C1 segment of cervical spinal cord (tissue), 14 donors: ENCODE data around the gene GYS1.

ENCODE experiments used
- DNase-seq, 14 donors: peaks; one replicate each; lab custom pipeline; 2025; lab: John Stamatoyannopoulos, UW

GYS1 gene

DNA sequence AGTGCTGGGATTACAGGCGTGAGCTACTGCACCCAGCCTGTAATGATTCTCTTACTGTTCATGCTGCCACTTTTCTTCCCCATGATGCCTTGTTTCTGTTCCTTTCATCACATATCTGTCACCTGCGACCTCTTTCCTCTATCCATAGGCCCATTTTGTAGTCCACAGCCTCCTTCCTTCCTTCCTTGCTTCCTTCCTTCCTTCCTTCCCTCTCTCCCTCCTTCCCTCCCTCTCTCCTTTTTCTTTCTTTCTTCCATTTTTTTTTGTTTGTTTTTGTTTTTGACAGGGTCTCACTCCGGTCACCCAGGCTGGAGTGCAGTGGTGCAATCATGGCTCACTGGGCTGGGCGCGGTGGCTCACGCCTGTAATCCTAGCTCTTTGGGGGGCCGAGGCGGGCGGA, 4.2 kb downstream of the GYS1 start:
- DNase-seq, result no peak

DNA sequence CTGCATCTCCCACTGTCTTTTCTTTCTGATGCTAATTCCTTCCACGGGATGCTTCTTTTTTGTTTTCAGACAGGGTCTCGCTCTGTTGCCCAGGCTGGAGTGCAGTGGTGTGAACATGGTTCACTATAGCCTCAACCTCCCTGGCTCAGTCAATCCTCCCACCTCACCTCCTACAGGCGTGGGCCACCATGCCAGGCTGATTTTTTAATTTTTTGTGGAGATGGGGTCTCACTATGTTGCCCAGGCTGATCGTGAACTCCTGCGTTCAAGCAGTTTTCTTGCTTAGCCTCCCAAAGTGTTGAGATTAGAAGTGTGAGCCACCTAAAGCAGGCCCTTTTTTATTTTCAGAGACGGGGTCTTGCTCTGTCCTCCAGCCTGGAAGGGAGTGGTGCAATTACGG, 4.8 kb downstream of the GYS1 start:
- DNase-seq, result no peak

DNA sequence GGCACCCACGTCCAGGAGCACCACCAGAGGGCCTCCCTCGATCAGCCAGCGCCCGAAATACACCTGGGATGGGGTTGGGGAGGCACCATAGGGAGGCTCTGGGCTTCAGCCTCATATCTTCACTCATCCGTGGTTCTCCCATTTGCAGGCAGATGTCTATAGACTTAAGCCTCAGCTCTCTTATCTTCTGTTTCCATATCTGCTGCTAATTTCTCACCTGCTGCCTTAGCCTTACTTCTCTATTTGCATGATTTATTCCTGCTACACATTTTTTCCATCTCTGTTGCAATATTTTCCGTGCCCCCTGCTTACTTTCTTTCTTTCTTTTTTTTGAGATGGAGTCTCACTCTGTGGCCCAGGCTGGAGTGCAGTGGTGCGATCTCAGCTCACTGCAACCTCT, 5.8 kb downstream of the GYS1 start:
- no peak for DNase-seq

DNA sequence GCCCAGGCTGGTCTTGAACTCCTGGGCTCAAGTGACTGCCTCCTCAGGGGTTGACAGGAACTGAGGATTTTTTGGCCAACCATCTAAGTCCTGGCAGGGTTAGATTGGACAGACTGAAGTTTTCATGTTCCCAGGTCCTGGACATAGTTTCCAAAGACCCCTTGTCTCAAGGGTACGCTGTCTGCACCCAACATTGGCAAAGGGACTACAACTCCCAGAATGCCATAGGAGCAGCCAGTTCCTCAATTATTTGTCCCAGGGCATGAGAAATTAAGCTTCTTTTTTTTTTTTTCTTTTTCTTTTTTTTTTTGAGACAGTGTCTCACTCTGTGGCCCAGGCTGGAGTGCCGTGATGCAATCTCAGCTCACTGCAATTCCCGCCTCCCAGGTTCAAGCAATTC, 6.9 kb downstream of the GYS1 start:
- DNase-seq, result no peak

DNA sequence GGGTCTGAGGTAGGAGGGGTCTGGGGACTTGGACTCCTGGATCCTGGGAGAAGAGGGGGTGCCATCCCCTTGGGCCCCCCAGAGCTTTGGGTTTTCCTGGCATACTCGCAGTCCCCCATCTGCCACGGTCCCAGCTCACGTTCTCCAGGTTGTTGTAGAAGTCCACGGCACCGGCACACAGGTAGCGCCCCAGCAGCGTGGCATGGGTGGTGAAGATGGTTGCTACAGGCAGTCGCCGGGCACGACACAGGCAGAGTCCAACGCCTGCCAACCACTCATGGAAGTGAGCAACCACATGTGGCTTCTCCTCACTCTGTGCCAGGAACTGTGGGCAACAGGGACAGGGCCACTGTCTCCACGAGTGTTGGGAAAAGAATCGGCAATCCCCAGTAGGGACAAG, 7.4 kb downstream of the GYS1 start:
- no peak for DNase-seq

DNA sequence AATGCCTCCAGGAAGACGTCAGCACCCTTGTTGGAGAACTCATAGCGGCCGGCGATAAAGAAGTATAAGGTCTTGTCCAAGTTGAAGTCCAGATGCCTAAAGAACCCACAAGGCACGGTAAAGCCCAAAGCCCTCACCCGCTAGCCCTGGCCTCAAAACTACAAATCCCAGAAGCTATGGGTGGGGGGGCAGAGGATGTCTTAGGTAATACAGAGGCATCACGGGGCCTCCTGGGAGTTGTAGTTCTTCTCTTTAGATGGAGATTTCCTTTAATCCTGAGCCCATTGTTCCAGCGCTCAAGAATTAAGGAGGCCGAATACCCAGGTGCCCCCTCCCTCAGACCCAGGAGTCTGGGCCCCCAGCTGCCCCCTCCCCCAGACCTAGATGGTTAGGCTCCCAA, 10.8 kb downstream of the GYS1 start:
- DNase-seq, result no peak

DNA sequence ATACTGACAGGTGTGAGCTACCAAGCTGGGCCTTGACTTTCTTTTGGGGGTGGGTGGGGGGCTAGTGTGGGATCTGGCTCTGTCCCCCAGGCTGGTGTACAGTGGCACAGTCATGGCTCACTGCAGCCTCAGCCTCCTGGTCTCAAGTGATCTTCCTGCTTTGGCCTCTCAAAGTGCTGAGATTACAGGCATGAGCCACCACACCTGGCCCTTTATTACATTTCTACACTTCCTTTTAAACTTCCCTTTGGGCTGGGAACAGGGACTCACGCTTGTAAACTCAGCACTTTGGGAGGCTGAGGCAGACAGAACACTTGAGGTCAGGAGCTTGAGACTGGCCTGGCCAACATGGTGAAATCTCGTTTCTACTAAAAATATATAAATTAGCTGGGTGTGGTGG, 16.0 kb downstream of the GYS1 start:
- no peak for DNase-seq

DNA sequence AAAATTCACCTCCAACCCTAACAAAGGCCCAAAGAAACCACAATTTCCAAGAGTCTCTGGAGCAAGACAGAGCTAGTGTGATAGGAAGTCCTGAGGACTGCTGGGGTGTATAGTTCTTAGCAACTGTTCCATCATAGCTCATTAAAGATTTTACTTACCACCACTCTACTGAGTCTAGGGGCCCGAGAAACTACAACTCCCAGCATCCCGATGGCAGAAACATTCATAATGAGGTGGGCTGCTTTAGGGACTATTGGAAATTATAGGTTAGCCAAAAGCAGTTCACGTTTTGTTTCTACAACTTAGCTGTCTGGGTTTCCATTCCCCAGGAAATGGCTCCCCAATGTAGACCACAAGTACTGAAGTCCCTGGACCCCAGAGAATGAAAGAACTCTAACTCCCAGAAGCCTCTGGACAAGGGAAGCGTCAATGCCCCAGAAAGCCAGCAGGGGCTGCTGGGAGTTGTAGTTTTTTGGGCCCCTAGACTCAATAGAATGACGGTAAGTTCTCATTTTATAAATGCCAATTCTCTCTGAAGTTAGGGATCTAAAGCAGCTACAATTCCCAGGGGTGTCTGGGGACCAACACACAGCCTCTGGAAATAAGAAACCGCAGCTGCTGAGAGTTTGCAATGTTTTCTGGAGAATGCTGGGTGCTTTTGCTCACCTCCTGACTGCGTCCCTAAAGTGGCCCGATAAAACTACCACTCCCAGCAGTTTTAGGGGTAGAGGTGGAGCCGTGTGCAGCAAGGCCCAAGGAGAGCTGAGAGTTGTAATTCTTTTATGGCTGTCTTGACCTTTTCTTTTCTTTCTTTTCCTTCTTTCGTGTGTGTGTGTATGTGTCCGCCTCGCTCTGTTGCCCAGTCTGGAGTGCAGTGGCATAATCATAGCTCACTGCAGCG, 16.9 kb downstream of the GYS1 start:
- DNase-seq, result peak in 2 of 14 donors; percentile 4 to 52

DNA sequence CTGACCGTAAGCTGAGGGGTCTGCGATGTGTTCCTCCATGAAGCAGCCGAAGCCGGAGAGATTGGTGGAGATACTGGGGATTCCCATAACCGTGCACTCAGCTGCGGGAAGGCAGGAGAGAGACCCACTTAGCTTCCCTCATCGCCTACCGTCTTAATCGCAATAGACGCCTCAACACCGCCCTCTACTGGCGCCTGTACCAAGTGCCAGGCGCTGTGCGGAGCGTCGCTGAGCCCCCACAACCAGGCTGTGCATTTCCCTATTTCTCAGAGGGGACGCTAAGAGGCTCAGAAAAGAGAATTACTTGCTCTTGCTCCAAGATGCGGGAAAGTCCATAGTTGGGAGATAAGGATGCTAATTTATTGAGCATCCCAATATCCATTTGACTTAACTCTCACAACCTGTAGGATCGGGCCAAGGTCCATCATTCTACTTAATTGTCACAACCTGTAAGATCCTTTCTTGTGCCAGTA, 22.1 kb downstream of the GYS1 start:
- peak in 10 of 14 donors; percentile 19 to 71 (median 44) for DNase-seq

DNA sequence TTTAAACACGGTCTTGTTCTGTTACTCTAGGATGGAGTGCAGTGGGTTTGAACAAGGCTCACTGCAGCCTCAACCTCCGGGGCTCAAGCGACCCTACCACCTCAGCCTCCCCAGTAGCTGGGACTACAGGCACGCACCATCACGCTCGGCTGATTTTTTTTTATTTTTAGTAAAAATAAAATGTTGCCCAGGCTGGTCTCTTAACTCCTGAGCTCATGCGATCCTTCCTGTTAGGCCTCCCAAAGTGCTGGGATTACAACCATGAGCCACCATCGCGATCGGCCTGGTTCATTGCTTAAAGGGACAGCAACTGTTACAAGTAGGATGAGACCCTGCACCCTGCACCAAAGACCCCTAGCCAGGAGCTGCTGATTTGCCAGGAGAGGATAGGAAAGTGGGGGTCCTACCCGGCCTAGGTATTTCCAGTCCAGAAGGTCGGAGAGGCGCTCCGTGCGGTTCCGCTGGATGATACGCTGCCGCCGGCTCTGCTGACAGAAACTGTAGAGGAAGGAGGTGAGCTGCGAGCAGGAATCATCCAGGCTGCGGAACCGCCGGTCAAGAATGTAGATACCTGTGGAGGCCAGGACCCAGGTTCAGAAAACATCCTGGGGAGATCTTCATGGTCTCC, 22.9 kb downstream of the GYS1 start:
- no peak for DNase-seq

DNA sequence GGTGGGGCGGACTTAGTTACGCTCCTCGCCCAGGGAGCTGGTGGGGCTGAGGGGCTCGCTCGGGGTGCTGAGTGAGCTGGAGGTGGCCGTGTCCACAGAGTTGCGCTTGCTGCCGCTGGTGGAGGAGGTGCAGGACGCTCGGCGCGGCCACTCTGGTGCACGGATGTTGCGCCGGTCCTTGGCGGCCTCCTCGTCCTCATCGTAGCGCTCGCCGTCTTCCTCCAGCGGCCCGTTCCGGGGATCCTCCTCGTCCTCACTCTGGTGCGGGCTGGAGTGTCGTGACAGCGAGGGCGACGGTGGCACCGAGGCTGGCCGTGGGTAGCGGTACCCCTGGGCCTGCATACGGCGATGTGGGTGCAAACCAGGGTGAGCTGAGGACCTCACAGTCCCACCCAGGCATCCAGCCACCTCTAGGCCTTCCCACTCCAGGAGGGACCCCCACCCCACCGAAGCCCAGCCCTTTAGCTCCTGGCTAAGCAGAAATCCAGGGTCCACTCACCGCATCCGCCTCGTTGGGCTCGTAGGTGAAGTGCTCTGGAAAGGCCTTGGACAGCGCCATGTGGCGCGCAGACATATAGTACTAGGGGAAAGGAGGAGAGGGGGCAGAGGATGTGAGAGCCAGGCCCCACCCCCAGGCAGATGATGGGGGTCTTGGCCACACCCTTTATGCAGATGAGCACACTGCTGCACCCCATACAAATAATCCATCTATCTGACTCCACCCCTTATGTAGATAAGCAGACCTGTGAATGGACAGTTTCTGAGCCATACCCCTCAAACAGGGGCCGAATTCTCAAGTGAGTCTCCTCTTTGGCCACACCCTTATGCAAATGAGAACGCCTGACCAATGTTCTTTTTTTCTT, 23.6 kb downstream of the GYS1 start:
- no peak for DNase-seq

DNA sequence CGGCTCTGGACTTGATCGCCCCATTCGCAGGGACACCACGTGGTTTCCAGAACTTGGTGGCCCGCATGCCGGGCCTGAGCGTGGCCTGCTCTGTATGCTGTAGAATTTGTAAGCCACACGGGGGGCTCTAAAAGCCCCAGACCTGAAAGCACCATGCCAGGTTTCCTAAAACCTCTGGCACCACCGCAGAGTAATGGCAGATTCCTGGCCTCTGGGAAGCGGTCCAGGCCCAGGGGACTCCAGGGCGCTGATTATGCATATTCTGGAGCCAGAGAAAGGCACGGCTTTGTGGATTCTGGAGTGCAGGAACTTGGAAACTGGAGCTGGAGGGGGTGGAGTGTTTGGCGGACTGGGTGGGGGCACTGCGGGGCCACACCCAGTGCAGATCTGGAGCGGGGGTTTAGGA, 24.3 kb downstream of the GYS1 start:
- DNase-seq, result peak in 1 of 14 donors; percentile 12

DNA sequence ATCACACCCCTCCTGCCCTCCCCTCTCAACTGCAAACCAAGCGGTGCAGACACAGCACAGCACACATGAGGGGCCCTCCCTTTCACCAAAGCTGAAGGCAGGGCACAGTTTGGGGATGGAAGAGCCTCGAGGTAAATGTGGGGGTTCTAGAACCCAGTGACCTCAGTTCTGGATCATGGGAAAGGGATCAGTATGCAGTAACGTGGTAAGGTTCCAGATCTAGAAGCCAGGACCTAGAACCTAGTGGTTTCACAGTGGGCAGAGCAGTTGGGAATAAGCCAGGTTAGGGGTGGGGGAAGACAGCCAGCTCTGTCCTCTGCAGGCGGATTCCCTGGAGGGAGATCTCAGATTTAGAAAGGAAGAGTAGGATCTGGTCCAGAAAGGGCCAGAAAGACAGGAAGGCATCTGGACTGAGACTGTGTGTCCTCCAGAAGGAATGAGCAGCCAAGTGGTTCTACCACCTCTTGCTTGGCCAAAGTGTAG, 24.9 kb downstream of the GYS1 start:
- no peak for DNase-seq

DNA sequence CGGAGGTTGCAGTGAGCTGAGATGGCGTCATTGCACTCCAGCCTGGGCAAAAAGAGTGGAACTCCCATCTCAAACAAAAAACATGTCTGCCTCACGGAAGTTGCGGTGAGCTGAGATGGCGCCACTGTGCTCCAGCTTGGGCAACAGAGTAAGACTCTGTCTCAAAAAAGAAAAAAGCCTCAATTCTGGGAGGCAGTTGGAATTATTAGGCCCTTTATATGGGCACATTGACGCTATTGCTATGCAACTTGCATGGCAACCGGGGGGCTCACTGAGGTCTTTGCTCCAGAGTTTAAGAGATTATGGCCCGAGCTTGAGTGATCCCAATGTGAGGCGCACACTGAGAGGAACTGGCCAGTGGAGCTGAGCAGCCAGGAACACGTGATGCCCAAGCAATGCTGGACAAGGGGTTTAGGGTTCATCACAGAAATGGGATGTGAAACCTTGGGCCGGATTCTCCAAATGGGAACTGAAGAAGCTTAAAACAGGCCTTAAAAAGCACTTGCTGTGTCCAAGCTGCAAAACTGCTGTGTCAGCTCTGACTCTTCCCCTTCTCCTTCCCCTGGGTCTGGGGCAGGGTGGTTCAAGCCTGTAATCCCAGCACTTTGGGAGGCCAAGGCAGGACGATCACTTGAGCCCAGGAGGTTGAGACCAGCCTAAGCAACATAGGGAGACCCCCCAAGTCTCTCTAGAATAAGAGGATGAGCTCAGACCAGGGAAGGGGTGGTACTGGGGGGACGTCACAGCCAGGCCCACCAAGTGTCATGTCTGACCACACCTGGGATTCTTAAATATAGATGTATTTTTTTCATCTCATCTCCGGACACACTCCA, 25.5 kb downstream of the GYS1 start:
- peak in 10 of 14 donors; percentile 22 to 75 (median 58) for DNase-seq

DNA sequence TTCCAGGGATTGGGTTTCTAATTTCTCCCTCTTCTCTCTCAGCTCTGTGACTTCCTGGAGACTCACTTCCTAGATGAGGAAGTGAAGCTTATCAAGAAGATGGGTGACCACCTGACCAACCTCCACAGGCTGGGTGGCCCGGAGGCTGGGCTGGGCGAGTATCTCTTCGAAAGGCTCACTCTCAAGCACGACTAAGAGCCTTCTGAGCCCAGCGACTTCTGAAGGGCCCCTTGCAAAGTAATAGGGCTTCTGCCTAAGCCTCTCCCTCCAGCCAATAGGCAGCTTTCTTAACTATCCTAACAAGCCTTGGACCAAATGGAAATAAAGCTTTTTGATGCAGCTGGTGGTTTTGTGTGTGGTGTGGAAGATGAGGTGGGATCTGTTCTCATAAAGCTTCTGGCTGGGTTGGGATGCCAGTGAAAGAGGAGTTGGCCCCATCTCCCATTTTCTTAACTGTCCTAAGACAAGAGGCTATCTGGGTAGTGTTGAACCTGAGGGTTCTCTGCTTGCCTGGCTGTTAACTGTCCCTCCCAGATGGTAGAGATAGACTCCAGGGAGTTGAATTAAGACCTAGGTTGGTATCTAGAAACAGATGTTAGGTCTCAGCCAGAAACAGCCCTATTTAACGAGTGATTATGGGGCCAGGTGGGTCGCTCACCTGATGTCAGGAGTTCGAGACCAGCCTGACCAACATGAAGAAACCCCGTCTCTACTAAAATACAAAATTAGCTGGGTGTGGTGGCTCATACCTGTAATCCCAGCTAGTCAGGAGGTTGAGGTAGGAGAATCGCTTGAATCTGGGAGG, 26.4 kb downstream of the GYS1 start:
- peak in 4 of 14 donors; percentile 26 to 37 (median 36) for DNase-seq

DNA sequence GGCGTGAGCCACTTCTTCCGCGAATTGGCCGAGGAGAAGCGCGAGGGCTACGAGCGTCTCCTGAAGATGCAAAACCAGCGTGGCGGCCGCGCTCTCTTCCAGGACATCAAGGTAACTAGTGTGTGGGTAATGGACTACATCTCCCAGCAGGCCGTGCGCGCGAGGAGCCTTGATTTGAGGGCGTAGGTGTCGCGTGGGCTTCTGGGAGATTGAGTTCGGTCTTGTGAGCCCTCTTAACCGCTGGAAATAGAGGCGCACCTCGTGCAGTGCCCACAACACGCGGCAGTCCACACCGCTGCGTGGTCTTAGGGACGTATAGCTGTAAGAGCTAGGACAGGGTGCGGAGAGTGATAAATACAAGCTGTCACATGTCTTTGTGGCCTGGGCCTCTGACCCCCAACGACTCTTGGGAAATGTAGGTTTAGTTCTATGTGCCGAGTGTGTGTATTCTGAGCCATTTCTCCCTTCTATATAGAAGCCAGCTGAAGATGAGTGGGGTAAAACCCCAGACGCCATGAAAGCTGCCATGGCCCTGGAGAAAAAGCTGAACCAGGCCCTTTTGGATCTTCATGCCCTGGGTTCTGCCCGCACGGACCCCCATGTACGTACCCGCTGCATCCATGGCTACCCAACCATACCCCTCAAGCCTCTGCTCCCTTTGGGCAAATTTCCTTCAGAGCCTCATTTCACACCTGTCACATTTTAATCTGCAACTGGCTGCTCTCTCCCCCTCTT, 27.1 kb downstream of the GYS1 start:
- peak; percentile 20 to 91 (median 82) for DNase-seq

DNA sequence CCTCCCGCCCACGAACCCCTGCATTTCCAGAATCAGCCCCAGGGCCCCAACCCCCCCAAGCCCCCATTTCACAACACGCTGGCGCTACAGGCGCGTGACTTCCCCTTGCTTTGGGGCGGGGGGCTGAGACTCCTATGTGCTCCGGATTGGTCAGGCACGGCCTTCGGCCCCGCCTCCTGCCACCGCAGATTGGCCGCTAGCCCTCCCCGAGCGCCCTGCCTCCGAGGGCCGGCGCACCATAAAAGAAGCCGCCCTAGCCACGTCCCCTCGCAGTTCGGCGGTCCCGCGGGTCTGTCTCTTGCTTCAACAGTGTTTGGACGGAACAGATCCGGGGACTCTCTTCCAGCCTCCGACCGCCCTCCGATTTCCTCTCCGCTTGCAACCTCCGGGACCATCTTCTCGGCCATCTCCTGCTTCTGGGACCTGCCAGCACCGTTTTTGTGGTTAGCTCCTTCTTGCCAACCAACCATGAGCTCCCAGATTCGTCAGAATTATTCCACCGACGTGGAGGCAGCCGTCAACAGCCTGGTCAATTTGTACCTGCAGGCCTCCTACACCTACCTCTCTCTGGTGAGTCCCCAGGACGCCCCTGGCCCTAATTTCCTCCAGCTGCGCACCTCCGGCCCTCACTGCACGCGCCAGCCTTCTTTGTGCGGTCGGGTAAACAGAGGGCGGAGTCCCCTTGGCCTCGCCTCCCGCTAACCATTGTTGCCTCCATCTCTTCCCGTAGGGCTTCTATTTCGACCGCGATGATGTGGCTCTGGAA, 27.9 kb downstream of the GYS1 start, which contains the start of gene FTL:
TSS of gene FTL (plus strand) at position 270 of the 766 bp plus-strand sequence. CDS start at position 469, 199 bp downstream.
- DNase-seq, result peak; percentile 69 to 98 (median 96)
